CD4-positive, alpha-beta T cell treated with Interleukin-6 at 100 ng/mL for 8 hours (primary cell): ENCODE measurements around the gene CNTNAP5.

Experiments
- DNase-seq: peaks from one replicate; pipeline ENCODE4 v3.0.0-alpha.2; 2020; ENCODE audit warnings: mixed read lengths, low spot score

CNTNAP5 gene

DNA sequence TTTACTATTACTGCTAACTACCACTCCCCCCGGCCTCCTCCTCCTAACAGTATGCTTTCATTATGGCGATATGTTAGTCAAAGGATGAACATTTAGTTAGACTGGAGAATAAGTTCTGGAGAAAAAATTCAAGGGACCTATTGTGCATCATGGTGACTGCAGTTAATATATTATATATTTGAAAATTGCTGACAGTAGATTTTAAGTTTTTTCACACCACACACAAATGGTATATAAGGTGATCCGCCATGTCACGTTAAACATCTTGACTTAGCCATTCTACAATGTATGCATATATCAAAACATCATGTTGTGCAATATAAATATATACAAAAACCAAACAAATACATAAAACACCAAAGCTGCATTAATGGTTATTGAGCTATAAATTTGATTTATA lies 873.7 kb downstream of the CNTNAP5 start:
- DNase-seq: no peak

DNA sequence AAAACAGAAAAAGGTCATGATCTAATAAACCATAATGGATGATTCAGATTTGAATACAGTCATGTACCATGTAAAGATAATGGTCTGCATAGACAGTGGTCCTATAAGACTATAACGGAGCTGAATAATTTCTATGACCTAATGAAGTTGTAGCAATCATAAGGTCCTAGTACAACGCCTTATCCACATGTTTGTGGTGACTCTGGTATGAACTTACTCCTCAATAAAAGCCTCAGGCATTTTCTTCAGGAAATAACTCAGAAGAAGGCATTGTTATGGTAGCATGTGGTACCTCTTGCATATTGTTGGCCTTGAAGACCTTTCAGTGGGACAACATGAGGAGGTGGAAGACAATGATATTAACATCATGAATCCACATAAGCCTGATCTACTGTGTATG lies 883.3 kb downstream of the CNTNAP5 start:
- no peak for DNase-seq

DNA sequence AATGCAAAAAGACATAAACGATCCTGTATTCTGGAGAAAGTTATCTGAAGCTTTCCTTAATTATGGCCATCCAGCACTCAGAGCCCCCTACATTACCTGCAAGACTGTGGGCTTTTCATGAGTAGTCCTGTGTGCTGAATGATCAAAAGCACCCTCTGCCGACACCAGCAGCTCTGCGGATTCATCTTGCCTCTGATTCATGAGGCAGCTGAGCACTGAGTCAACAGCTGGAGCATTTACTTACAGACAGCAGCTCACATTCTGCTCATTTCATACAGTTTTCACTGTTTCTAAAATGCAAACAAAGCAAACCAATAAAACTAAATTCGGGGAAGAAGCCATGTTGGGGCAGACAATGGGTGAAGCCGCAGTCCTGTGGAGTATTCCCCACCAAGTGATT lies 886.5 kb downstream of the CNTNAP5 start:
- DNase-seq: no peak

DNA sequence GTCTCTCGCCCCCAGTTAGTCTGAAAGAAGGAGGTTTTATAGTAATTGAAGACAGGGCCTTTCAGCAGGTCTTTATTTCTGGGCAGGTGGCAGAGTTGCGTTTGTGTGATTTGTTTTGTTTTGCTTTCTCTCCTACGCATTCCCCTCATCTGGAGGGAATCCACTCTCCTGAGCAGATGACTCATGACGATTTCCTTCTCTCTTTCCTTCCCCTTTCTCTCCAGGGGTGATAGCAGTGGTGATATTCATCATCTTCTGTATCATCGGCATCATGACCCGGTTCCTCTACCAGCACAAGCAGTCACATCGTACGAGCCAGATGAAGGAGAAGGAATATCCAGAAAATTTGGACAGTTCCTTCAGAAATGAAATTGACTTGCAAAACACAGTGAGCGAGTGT lies 888.8 kb downstream of the CNTNAP5 start:
- no peak for DNase-seq

DNA sequence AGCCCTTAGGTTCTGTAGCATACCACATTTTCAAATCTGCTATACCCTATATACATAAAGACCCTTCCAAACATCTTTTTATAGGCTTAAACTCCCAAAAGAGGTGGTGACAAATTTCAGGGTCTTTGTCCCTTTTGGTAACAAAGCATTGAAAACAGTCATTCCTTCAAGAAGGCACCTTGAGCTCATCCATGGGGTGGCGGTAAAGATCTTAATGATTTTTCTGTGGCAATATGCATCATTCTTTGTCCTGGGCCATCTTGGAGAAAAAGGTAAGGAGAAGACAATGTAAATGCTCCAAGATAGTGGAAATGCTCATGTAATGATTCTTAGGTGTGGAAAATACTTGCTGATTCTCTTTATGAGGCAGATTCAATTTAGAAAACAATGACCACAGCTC lies 890.5 kb downstream of the CNTNAP5 start:
- DNase-seq: no peak

DNA sequence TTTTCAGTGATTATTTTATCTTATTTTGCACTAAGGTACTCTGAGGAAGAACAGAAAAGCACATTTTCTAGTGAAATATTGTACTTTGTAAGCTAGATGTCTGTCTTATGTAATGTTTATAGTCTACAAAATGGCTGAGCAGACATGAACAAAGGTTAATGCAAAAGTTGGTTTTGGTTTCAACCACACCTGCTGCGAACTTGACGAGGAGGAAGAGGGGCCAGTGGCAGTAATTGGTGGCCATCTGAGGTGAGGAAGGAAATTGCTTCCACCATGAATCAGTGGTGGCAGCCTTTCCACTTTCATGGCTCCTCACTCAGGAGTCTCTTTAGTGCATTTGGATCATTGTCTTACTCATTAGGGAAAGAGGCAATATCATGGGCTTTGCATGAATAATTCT lies 894.2 kb downstream of the CNTNAP5 start:
- DNase-seq: no peak

DNA sequence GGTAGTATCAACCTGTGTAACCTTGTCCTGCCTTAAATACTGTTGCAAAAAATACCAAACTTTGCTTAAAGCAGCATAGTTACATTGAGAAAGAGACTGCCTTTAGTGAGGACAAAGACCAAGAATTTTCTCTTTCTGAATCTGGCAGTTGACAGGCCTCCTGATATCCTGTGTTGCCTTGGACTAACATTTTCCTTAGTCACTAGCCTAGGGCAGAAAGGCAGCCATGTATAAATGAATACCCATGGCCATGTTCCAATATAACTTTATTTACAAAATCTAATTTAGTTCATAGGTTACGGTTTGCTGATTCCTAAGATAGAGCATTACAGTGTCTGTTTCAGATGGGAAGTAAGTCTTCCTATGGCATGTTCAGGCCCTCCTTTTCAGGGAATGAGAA lies 895.4 kb downstream of the CNTNAP5 start:
- DNase-seq: no peak

DNA sequence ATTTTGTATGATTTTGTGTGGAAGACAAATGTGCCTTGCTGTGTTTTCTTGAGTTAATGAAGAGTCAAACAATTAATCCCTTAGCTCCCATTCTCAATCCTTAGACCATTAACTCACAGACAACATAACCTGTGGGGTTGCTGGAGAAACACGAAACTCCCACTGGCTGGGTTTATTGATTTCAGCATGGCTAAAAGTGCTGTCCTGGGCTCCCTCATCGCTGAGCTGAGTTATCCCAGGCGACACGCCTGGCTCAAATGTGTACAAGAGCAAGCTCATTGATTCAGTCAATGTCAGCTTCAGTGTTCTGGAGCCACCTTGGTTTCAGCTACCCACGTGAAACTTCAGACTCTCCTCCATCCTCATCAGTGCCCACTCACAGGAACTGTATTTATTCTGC lies 896.1 kb downstream of the CNTNAP5 start:
- DNase-seq: no peak

DNA sequence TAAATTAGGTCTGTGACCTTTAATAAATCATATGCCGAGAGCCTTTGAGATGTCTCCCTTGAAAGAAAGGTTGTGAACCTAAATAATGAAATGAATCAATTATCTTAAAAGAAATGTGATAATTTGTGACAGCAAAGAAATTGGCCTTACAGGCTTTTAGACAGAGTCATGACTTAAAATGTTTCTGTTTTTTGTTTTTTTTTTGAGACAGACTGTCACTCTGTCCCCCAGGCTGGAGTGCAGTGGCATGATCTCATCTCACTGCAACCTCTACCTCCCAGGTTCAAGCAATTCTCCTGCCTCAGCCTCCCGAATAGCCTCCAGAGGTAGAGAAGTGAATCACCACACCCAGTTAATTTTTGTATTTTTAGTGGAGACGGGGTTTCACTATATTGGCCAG lies 898.0 kb downstream of the CNTNAP5 start:
- no peak for DNase-seq

DNA sequence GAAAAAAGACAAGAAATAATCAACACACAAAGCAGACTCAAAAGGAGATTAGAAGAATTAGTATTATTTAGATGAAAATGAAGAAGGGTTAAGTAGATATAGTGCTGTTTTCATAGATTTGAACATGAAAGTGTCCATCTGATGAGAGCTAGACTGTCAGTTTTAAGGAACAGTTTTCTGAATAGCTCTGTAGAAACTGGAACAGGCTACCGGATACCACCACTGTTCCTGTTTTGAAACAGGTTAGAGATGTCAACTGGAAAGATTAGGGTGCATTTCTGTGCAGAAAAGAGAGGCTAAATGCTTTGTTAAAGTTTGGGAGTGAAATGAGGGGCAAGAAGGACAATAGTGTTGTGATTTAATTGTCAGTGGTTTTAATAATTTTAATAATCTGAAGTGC lies 908.8 kb downstream of the CNTNAP5 start:
- DNase-seq: no peak

DNA sequence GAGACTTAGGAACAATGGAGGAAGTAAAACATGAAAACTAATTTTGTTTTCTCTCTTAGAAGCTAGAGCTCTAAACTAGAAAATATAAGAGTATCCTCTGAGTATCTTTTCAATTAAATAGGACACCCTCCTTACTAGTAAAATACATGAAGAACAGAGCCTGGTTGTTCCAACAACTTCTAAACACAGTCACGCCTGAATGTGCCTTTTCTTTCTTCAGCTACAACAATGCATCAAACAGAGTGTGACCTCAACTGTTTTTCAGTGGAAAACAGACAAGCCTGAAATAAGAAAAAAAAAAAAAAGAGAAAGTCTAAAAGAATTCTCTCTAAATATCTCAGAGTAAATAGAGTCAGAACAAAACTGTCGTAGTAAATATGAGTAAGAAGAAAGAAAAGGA lies 928.8 kb downstream of the CNTNAP5 start:
- no peak for DNase-seq

DNA sequence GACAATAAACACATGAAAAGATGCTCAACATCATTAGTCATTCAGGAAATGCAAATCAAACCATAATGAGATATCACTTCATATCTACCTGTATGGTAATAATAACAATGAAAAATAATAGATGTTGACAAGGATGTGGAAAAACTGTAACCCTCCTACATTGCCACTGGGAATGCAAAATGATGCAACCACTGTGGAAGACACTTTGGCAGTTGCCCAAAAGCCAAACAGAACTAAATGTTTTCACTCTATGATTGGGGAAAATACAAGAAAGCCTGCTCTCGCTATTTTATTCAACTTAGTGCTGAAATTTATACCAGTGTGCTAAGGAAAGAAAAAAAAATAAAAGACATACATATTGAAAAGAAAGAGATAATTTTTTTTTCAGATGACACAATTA lies 934.5 kb downstream of the CNTNAP5 start:
- DNase-seq: no peak

DNA sequence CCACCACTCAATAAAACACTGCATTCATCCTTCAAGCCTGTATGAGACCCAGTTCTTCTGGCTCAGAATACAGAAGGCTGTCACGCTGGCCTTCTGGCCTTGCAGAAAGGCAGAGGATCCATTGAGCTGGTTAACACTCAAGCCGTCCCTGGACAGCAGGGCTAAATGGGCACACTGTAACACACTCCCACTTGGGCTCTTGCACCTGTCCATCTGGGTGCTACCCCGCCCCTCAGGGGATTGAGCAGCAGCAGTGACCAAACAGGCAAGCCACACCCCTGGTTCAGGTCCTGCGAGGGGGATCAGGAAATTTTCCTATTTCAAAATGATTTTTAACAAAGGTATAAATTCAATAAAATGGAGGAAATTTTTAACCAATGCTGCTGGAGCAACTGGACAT lies 936.0 kb downstream of the CNTNAP5 start:
- no peak for DNase-seq
